ENCODE data around the gene MAPK11.

Gene MAPK11

DNA sequence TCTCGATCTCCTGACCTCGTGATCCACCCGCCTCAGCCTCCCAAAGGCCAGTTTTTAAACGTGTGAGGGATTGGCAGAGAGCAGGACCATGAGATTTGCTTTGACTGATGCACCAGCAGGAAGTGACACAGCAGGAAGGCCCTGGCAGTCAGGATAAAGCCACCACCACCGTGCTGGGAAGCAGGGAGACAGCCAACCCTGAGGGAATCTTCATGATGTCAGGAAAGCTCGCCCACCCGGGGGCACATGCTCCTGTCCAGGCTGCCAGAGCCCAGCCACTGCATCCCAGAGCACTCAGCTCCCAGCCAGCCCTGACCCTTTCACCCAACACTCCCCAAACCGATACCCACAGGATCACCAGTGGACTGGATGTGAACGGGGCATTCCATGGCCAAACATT lies 31.4 kb downstream of the MAPK11 start:
- H3K9me3 ChIP-seq (ENCODE audit: control insufficient read depth, low read length) = no peaks in the 10 kb centered on the region
- no peak for DNase-seq
- no peaks in the 10 kb centered on the region for H3K27me3 ChIP-seq (replicated peaks; ENCODE audit: control insufficient read depth, insufficient read depth, low read length, poor library complexity, severe bottlenecking)
- H3K36me3 ChIP-seq (ENCODE audit: control insufficient read depth, insufficient read depth, low read length) = peaks cover 26% of the 10 kb centered on the region
- H3K4me3 ChIP-seq (ENCODE audit: insufficient read depth, low read depth, low read length, poor library complexity, severe bottlenecking) = no peak overlapping the region
- H3K27ac ChIP-seq (ENCODE audit: insufficient read depth, low read length, poor library complexity, severe bottlenecking) = no peak overlapping the region
- H3K4me1 ChIP-seq (ENCODE audit: control insufficient read depth, insufficient read depth, low read length, poor library complexity, severe bottlenecking) = peaks cover 20% of the 10 kb centered on the region

DNA sequence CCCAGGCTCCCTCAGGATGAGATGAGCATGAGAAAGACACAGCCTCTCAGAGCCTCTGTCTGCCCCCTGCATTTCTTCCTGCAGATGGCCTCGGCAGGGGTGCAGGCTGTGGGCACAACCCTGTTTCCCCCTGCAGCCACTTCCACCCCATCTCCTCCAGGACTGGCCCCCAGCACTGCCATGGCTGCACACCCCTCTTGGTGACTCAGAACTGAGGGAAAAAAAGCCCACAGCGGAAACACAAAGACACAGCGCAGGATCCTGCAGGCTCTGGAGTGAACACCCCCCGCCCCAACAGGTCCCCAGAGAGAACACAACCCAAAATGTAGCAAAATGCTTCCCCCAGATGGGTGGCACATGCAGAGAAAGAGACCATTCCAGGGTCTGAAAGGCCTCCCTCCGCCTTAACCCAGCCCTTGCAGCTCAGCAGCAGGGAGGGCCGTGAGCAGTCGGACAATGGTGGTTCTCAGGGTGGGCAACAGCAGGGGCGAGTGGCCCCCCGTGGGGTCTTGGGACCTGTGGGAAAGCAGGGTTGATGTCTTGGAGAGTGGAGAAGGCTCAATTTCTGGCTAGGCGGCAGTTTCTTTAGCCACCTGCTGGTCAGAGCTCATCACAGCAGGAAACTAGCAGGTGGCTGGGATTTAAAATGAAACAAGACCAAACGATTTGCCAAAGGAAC lies 33.3 kb downstream of the MAPK11 start:
- H3K27ac ChIP-seq (ENCODE audit: insufficient read depth, low read length, poor library complexity, severe bottlenecking) = no peak overlapping the region
- H3K4me1 ChIP-seq (ENCODE audit: control insufficient read depth, insufficient read depth, low read length, poor library complexity, severe bottlenecking) = peaks cover 7% of the 10 kb centered on the region
- no peaks in the 10 kb centered on the region for H3K9me3 ChIP-seq (ENCODE audit: control insufficient read depth, low read length)
- H3K36me3 ChIP-seq (ENCODE audit: control insufficient read depth, insufficient read depth, low read length) = peaks cover 32% of the 10 kb centered on the region
- no peak for DNase-seq
- no peak overlapping the region for H3K4me3 ChIP-seq (ENCODE audit: insufficient read depth, low read depth, low read length, poor library complexity, severe bottlenecking)
- no peaks in the 10 kb centered on the region for H3K27me3 ChIP-seq (replicated peaks; ENCODE audit: control insufficient read depth, insufficient read depth, low read length, poor library complexity, severe bottlenecking)

DNA sequence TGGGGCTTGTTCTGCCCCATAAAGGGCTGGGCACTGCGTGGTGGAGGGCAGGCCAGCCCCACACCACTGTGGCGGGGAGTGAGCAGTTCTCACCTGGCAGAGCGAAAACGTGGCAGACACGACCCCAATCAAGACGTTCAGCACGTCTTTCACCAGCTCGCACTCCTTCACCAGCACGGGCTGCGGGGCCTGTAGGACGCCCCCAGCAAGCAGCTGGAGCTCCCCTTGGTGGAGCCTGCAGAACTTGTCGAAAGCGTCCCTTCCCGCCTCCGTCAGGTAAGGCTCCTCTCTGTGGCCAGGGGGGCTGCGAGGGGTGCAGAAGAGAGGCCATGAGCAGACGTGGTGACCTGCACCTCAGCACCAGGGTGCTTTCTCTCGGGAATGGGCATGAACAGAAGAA lies 37.0 kb downstream of the MAPK11 start:
- H3K36me3 ChIP-seq (ENCODE audit: control insufficient read depth, insufficient read depth, low read length) = peaks cover 37% of the 10 kb centered on the region
- DNase-seq = no peak
- H3K4me3 ChIP-seq (ENCODE audit: insufficient read depth, low read depth, low read length, poor library complexity, severe bottlenecking) = no peak overlapping the region
- H3K27me3 ChIP-seq (replicated peaks; ENCODE audit: control insufficient read depth, insufficient read depth, low read length, poor library complexity, severe bottlenecking) = no peaks in the 10 kb centered on the region
- no peaks in the 10 kb centered on the region for H3K4me1 ChIP-seq (ENCODE audit: control insufficient read depth, insufficient read depth, low read length, poor library complexity, severe bottlenecking)
- no peaks in the 10 kb centered on the region for H3K9me3 ChIP-seq (ENCODE audit: control insufficient read depth, low read length)
- no peak overlapping the region for H3K27ac ChIP-seq (ENCODE audit: insufficient read depth, low read length, poor library complexity, severe bottlenecking)

DNA sequence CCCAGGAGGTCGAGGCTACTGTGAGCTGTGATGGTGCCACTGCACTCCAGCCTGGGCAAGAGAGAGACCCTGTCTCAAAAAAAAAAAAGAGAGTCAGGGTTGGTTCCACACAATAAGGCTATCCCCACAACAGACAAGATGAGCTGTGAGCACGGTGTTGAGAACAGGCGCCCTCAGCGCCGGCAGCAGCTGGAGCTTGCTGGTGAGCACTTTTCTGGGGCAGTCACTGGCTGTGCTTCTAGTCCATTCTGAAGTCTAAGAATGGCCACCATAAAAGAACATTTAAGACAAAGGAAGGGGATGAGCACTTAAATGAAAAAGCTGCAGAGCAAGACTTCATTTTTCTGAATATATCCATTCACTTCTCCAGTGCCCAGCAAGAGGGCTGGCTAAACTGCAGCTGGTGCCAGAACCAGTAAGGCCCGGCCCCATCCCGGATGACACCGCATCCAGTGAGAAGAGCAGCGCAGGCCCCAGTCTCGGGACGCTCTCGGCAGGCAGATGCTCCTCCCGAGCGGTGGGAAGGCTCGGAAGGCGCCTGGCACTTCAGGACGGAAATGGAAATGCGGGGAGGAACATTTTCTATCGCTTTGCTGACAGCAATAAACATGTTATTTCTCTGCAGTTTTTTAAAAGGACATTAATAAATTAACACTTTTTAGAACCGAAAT lies 37.6 kb downstream of the MAPK11 start:
- Histone ChIP-seq H3K4me3 (ENCODE audit: insufficient read depth, low read depth, low read length, poor library complexity, severe bottlenecking) (no peak overlapping the region), H3K9me3 (ENCODE audit: control insufficient read depth, low read length) (no peaks in the 10 kb centered on the region), H3K27me3 (replicated peaks; ENCODE audit: control insufficient read depth, insufficient read depth, low read length, poor library complexity, severe bottlenecking) (no peaks in the 10 kb centered on the region), H3K4me1 (ENCODE audit: control insufficient read depth, insufficient read depth, low read length, poor library complexity, severe bottlenecking) (no peaks in the 10 kb centered on the region), H3K27ac (ENCODE audit: insufficient read depth, low read length, poor library complexity, severe bottlenecking) (no peak overlapping the region), H3K36me3 (ENCODE audit: control insufficient read depth, insufficient read depth, low read length) (peaks cover 35% of the 10 kb centered on the region)
- DNase-seq = no peak

DNA sequence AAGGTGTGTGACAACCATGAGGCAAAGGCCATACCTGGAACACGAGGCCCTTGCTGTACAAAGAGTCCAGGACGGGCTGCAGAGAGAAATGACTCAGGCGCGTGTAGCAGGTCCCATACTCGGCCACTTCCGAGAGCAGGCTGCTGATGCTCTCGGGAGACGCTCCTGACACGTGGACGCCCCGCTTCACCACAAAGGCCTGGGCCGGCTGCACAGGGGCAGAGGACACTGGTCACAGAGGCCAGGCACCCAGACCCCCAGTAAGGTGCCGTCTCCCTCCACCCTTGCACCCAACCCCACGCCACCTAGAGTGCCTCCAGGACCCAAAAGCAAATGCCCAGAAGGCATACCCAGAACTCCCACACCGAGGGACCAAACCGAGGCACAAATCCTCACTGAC lies 40.8 kb downstream of the MAPK11 start:
- H3K27me3 ChIP-seq (replicated peaks; ENCODE audit: control insufficient read depth, insufficient read depth, low read length, poor library complexity, severe bottlenecking) = no peaks in the 10 kb centered on the region
- no peaks in the 10 kb centered on the region for H3K4me1 ChIP-seq (ENCODE audit: control insufficient read depth, insufficient read depth, low read length, poor library complexity, severe bottlenecking)
- peaks cover 37% of the 10 kb centered on the region for H3K36me3 ChIP-seq (ENCODE audit: control insufficient read depth, insufficient read depth, low read length)
- H3K4me3 ChIP-seq (ENCODE audit: insufficient read depth, low read depth, low read length, poor library complexity, severe bottlenecking) = no peak overlapping the region
- no peaks in the 10 kb centered on the region for H3K9me3 ChIP-seq (ENCODE audit: control insufficient read depth, low read length)
- H3K27ac ChIP-seq (ENCODE audit: insufficient read depth, low read length, poor library complexity, severe bottlenecking) = no peak overlapping the region
- no peak for DNase-seq

DNA sequence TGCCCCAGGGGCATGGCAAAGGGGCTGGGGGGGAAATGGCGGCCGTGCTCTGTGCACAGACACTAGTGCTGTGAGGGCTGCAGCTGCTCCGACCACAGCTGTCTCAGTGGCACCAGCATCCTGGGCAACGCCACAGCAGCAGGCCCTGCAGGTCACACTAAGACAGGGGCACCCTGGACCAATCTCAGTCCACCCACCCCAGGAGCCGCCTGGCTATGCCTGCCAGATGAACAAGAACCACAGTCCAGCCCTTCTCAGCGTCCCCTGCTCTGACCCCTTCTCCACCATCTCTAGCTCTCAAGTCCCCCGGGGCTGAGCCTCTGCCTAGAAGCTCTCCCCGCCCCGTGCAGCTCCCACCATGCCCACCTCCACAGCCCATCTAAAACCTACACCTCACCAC lies 41.8 kb downstream of the MAPK11 start:
- H3K4me1 ChIP-seq (ENCODE audit: control insufficient read depth, insufficient read depth, low read length, poor library complexity, severe bottlenecking) = no peaks in the 10 kb centered on the region
- DNase-seq = no peak
- no peaks in the 10 kb centered on the region for H3K27me3 ChIP-seq (replicated peaks; ENCODE audit: control insufficient read depth, insufficient read depth, low read length, poor library complexity, severe bottlenecking)
- no peak overlapping the region for H3K4me3 ChIP-seq (ENCODE audit: insufficient read depth, low read depth, low read length, poor library complexity, severe bottlenecking)
- no peaks in the 10 kb centered on the region for H3K9me3 ChIP-seq (ENCODE audit: control insufficient read depth, low read length)
- peaks cover 46% of the 10 kb centered on the region for H3K36me3 ChIP-seq (ENCODE audit: control insufficient read depth, insufficient read depth, low read length)
- H3K27ac ChIP-seq (ENCODE audit: insufficient read depth, low read length, poor library complexity, severe bottlenecking) = no peak overlapping the region

DNA sequence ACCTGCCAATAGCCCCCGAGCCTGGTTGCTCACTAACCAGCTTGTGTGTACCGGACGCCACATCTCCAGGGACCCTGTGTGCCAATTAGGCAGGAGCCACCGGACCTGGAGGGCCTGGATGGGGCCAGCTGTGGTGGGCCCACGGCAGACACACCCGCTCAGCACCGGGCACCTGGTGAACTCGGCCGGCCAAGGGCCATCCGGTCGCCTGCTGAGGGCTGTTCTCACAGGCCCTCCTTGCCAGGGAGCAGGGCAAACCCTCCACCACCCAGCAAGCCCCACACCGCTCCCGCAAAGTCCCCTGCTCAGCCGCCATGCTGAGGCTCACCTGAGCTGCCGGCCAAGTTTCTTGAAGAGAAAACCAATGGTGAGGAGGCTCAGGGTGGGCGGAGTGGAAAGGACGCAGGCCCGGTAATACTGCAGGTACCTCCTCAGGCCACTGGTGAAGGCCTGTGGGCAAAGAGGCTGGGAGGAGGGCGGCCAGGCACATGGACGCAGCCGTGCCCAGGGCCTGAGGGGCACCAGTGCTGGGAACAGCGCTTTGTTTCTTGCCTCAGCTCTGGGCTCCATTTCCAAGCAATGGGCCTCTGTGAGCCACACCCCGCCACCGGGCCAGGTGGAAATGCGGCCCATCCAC lies 42.5 kb downstream of the MAPK11 start:
- H3K36me3 ChIP-seq (ENCODE audit: control insufficient read depth, insufficient read depth, low read length) = peaks cover 48% of the 10 kb centered on the region

DNA sequence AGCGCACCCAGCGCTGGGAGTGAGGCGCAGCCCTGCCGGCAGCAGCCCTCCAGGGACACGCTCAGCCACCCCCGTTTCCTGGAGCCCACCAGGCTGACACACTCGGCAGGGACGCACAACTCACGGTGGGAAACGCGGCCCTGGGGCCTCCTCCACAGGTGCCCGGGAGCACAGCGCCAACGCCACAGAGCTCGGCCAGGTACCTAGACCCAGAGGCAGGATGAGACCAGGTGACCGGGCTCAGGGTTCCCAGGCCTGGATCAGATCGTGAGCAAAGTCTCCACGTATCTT lies 43.4 kb downstream of the MAPK11 start:
- H3K36me3 ChIP-seq (ENCODE audit: control insufficient read depth, insufficient read depth, low read length) = peaks cover 56% of the 10 kb centered on the region
- H3K27ac ChIP-seq (ENCODE audit: insufficient read depth, low read length, poor library complexity, severe bottlenecking) = no peak overlapping the region
- DNase-seq = no peak

More for the DNA sequence above, 42.5 kb downstream of the MAPK11 start:
- Histone ChIP-seq H3K4me3 (ENCODE audit: insufficient read depth, low read depth, low read length, poor library complexity, severe bottlenecking) (no peak overlapping the region), H3K4me1 (ENCODE audit: control insufficient read depth, insufficient read depth, low read length, poor library complexity, severe bottlenecking) (no peaks in the 10 kb centered on the region), H3K27me3 (replicated peaks; ENCODE audit: control insufficient read depth, insufficient read depth, low read length, poor library complexity, severe bottlenecking) (no peaks in the 10 kb centered on the region), H3K9me3 (ENCODE audit: control insufficient read depth, low read length) (no peaks in the 10 kb centered on the region), H3K27ac (ENCODE audit: insufficient read depth, low read length, poor library complexity, severe bottlenecking) (no peak overlapping the region)
- no peak for DNase-seq

DNA sequence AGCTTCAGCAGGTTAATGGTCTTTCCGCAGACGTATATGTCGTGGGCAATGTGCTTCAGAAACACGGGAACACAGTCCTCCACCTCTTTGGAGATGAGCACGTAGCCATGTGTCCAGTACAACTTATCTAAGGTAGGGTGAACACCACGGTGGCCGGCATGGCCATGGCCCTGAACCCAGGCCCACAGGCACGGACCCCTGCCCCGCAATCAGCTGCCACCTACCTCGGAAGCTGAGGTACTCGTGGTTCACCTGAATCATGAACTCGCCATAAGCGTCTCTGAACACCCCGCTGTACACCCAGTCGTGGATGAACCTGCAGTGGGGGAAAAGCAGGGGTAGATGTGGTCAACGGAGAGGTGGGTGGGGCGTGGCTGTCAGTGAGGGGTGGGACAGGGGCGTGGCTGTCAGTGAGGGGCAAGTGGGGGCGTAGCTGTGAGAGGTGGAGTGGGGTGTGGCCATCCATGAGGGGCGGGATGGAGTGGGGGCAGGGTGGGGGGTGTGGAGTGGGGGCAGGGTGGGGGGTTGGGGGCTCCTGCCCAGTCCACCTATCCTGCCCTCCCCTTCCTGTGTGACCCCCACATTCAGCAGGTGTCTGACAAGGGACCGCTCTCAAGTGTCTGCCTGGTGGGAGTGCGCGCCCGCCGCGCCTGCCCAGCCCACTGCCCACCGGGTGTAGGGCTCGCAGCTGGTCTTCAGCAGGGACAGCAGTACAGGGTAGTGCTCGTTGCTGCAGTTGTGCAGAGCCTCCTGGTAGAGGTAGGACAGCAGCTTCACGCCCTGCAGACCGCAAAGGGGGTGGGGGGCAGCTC lies 43.9 kb downstream of the MAPK11 start:
- Histone ChIP-seq H3K27me3 (replicated peaks; ENCODE audit: control insufficient read depth, insufficient read depth, low read length, poor library complexity, severe bottlenecking) (no peaks in the 10 kb centered on the region), H3K9me3 (ENCODE audit: control insufficient read depth, low read length) (no peaks in the 10 kb centered on the region), H3K4me1 (ENCODE audit: control insufficient read depth, insufficient read depth, low read length, poor library complexity, severe bottlenecking) (no peaks in the 10 kb centered on the region), H3K36me3 (ENCODE audit: control insufficient read depth, insufficient read depth, low read length) (peaks cover 61% of the 10 kb centered on the region), H3K4me3 (ENCODE audit: insufficient read depth, low read depth, low read length, poor library complexity, severe bottlenecking) (no peak overlapping the region), H3K27ac (ENCODE audit: insufficient read depth, low read length, poor library complexity, severe bottlenecking) (no peak overlapping the region)
- DNase-seq = no peak

More for the DNA sequence above, 43.4 kb downstream of the MAPK11 start:
- Histone ChIP-seq H3K9me3 (ENCODE audit: control insufficient read depth, low read length) (no peaks in the 10 kb centered on the region), H3K4me3 (ENCODE audit: insufficient read depth, low read depth, low read length, poor library complexity, severe bottlenecking) (no peak overlapping the region), H3K4me1 (ENCODE audit: control insufficient read depth, insufficient read depth, low read length, poor library complexity, severe bottlenecking) (no peaks in the 10 kb centered on the region), H3K27me3 (replicated peaks; ENCODE audit: control insufficient read depth, insufficient read depth, low read length, poor library complexity, severe bottlenecking) (no peaks in the 10 kb centered on the region)
